Neural cell (in vitro differentiated cells): ENCODE data around the gene ENPP1.

ENCODE experiments used
- CTCF ChIP-seq: fragments of 450-650 bp; IDR thresholded peaks from 2 replicates; pipeline ENCODE4 v1.5.1; 2014; ENCODE audit warnings: antibody characterized with exemption, mild to moderate bottlenecking, moderate library complexity; ENCODE audit not compliant: poor library complexity, severe bottlenecking
- EZH2 ChIP-seq: fragments of 200-600, 300-800 bp; shearing (Covaris generic), sonication (generic); IDR thresholded peaks from 2 replicates; pipeline ENCODE4 v1.6.1; 2014; ENCODE audit warnings: antibody characterized with exemption, low read length, borderline replicate concordance, mild to moderate bottlenecking; ENCODE audit not compliant: insufficient read depth, poor library complexity, severe bottlenecking

GRCh38 chr6:131792091-131792496 is 15.7 kb upstream of the ENPP1 start:
- TF ChIP-seq CTCF (no peak), EZH2 (no peak)
